ENCODE results near the gene ATG5.

- TF ChIP-seq POLR2A (IDR thresholded peaks at IDR 0.05; ENCODE audit: low read depth, low read length) (no peak), POLR2AphosphoS5 (IDR thresholded peaks at IDR 0.05; ENCODE audit: low read depth, low read length) (no peak)
These were observed 34.4 kb upstream of the ATG5 start for GRCh38 chr6:106359959-106360409.

Data from GM12892 (cell line).